Neuronal stem cell (in vitro differentiated cells): ENCODE results near the gene SENP5.

Source experiments
- DNase-seq: peaks from one replicate; pipeline ENCODE4 v3.0.0-alpha.2; 2013; ENCODE audit warnings: low spot score
- H2AFZ ChIP-seq: one replicate; pipeline ENCODE4 v1.6.1; 2013; ENCODE audit warnings: mild to moderate bottlenecking, low read length, inconsistent platforms
- H2AK5ac ChIP-seq: 2 replicates; pipeline ENCODE4 v1.6.1; 2013; ENCODE audit warnings: low read depth, mild to moderate bottlenecking, inconsistent platforms, low read length, moderate library complexity, mixed read lengths
- H2BK120ac ChIP-seq: 2 replicates; pipeline ENCODE4 v1.6.1; 2013; ENCODE audit warnings: low read depth, mild to moderate bottlenecking, inconsistent platforms, low read length, moderate library complexity, mixed read lengths
- H2BK12ac ChIP-seq: one replicate; pipeline ENCODE4 v1.6.1; 2013; ENCODE audit warnings: low read length, inconsistent platforms
- H2BK15ac ChIP-seq: 2 replicates; pipeline ENCODE4 v1.6.1; 2013; ENCODE audit warnings: mild to moderate bottlenecking, low read length, inconsistent platforms, mixed read lengths
- H2BK5ac ChIP-seq: one replicate; pipeline ENCODE4 v1.6.1; 2013; ENCODE audit warnings: inconsistent platforms, mild to moderate bottlenecking, low read length, moderate library complexity
- H3K14ac ChIP-seq: one replicate; pipeline ENCODE4 v1.6.1; 2013; ENCODE audit warnings: low read length, inconsistent platforms
- H3K18ac ChIP-seq: 2 replicates; pipeline ENCODE4 v1.6.1; 2013; ENCODE audit warnings: low read length, inconsistent platforms
- H3K23ac ChIP-seq: 2 replicates; pipeline ENCODE4 v1.6.1; 2013; ENCODE audit warnings: low read depth, mild to moderate bottlenecking, mixed read lengths, low read length, inconsistent platforms; ENCODE audit not compliant: poor library complexity
- H3K27ac ChIP-seq: replicated peaks from 3 replicates; pipeline ENCODE4 v1.5.1; 2013; ENCODE audit warnings: low read length, inconsistent platforms
- H3K27me3 ChIP-seq, 3 experiments: 2 replicates each; pipeline ENCODE4 v1.6.1; 2013; ENCODE audit warnings: low read length in 3 of 3, mild to moderate bottlenecking in 2 of 3, inconsistent platforms in 1 of 3, low read depth in 1 of 3, mixed read lengths in 1 of 3, moderate library complexity in 1 of 3; ENCODE audit not compliant: control insufficient read depth in 3 of 3, insufficient read depth in 3 of 3
- H3K36me3 ChIP-seq, 2 donors: replicated peaks in 1 of 2; 2 replicates each; pipeline ENCODE4 v1.6.1; 2013; ENCODE audit warnings: low read length in 2 of 2; ENCODE audit not compliant: control insufficient read depth in 2 of 2, insufficient read depth in 2 of 2
- H3K4ac ChIP-seq: 2 replicates; pipeline ENCODE4 v1.6.1; 2013; ENCODE audit warnings: inconsistent platforms, mild to moderate bottlenecking, low read length, moderate library complexity
- H3K4me1 ChIP-seq, 2 donors: 1 replicate in 1 of 2; 2 replicates in 1 of 2; pipeline ENCODE4 v1.6.1; 2013; ENCODE audit warnings: low read length in 2 of 2, low read depth in 1 of 2; ENCODE audit not compliant: control insufficient read depth in 2 of 2, insufficient read depth in 1 of 2
- H3K4me2 ChIP-seq: one replicate; pipeline ENCODE4 v1.6.1; 2013; ENCODE audit warnings: mild to moderate bottlenecking, low read length, inconsistent platforms; ENCODE audit not compliant: insufficient read depth, poor library complexity, severe bottlenecking
- H3K4me3 ChIP-seq, 2 donors: 2 replicates each; pipeline ENCODE4 v1.5.1; 2013; ENCODE audit warnings: low read length in 2 of 2, mild to moderate bottlenecking in 2 of 2, inconsistent platforms in 1 of 2, moderate library complexity in 1 of 2
- H3K79me1 ChIP-seq: one replicate; pipeline ENCODE4 v1.6.1; 2013; ENCODE audit warnings: low read depth, mild to moderate bottlenecking, inconsistent platforms, low read length, moderate library complexity
- H3K9ac ChIP-seq: one replicate; pipeline ENCODE4 v1.6.1; 2013; ENCODE audit warnings: mild to moderate bottlenecking, low read depth, low read length, inconsistent platforms; ENCODE audit not compliant: poor library complexity
- H3K9me3 ChIP-seq, 2 donors: replicated peaks in 1 of 2; 2 replicates each; pipeline versions ENCODE3 to v1.6.1; 2013; ENCODE audit warnings: low read length in 2 of 2, mild to moderate bottlenecking in 2 of 2, inconsistent platforms in 1 of 2, low read depth in 1 of 2, mixed read lengths in 1 of 2, moderate library complexity in 1 of 2; ENCODE audit not compliant: control insufficient read depth in 2 of 2, insufficient read depth in 1 of 2
- H4K8ac ChIP-seq: one replicate; pipeline ENCODE4 v1.6.1; 2013; ENCODE audit warnings: low read depth, mild to moderate bottlenecking, inconsistent platforms, low read length, moderate library complexity
- H4K91ac ChIP-seq: one replicate; pipeline ENCODE4 v1.6.1; 2013; ENCODE audit warnings: low read length, low read depth, mild to moderate bottlenecking, inconsistent platforms; ENCODE audit not compliant: poor library complexity
- WGBS, 2 donors: extraction: QIAGEN DNeasy Blood & Tissue Kit; methylation state at CpG; one replicate each; pipeline ENCODE4 v1.1.7; 2013; ENCODE audit warnings: missing lambda C conversion rate in 2 of 2, mixed read lengths in 1 of 2; ENCODE audit not compliant: insufficient read length in 2 of 2, insufficient replicate concordance in 1 of 2; ENCODE audit errors: extremely low coverage in 2 of 2; 5-methylcytosine and 5-hydroxymethylcytosine counted together

Gene SENP5

DNA sequence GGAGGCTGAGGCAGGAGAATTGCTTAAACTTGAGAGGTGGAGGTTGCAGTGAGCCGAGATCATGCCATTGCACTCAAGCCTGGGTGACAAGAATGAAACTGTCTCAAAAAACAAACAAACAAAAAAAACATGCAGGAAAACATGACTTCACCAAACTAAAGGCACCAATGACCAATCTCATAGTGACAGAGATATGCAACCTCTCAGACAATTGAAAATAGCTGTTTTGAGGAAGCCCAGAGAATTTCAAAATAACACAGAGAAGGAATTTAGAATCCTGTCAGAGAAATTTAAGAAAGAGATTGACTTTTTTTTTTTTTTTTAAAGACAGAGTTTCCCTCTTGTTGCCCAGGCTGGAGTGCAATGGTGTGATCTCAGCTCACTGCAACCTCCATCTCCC, 48.5 kb downstream of the SENP5 start:
- Histone ChIP-seq H3K27me3 (no peaks in the 10 kb centered on the region), H3K79me1 (no peaks in the 10 kb centered on the region), H3K36me3 (peaks cover 10 to 45% of the 10 kb centered on the region in 2 donors), H2BK15ac (no peak overlapping the region), H3K4me1 (no peaks in the 10 kb centered on the region), H2BK12ac (no peak overlapping the region), H3K23ac (no peak overlapping the region), H3K4me2 (no peak overlapping the region), H2AFZ (no peak overlapping the region), H3K4ac (no peak overlapping the region), H3K9me3 (no peaks in the 10 kb centered on the region), H4K91ac (no peak overlapping the region), H3K9ac (no peak overlapping the region), H3K18ac (no peak overlapping the region), H3K14ac (no peak overlapping the region), H4K8ac (no peak overlapping the region), H2BK5ac (no peak overlapping the region), H3K27ac (no peak overlapping the region), H3K4me3 (no peak overlapping the region), H2AK5ac (no peak overlapping the region), H2BK120ac (no peak overlapping the region)
- no CpG with 5 or more reads among the region's 1 CpG for WGBS, 2 donors
- no peak for DNase-seq

DNA sequence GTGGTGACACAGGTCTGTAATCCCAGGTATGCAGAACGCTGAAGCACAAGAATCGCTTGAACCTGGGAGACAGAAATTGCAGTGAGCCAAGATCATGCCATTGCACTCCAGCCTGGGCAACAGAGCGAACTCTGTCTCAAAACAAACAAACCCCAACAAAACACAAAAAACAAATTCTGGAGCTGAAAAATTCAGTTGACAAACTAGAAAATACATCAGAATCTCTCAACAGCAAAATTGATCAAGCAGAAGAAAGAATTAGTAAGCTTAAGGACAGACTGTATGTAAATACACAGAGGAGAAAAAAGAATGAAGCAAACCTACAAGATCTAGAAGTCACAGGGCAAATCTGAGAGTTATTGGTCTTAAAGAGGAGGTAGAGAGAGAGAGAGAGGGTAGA, 49.3 kb downstream of the SENP5 start:
- Histone ChIP-seq H3K18ac (no peak overlapping the region), H2BK12ac (no peak overlapping the region), H3K9ac (no peak overlapping the region), H3K23ac (no peak overlapping the region), H2AK5ac (no peak overlapping the region), H3K4me3 (no peak overlapping the region), H3K4ac (no peak overlapping the region), H3K9me3 (no peaks in the 10 kb centered on the region), H4K91ac (no peak overlapping the region), H2BK5ac (no peak overlapping the region), H3K4me2 (no peak overlapping the region), H2BK120ac (no peak overlapping the region), H2AFZ (no peak overlapping the region), H3K27ac (no peak overlapping the region), H3K14ac (no peak overlapping the region), H3K36me3 (peaks cover 10 to 52% of the 10 kb centered on the region in 2 donors), H4K8ac (no peak overlapping the region), H2BK15ac (no peak overlapping the region), H3K27me3 (no peaks in the 10 kb centered on the region), H3K4me1 (no peaks in the 10 kb centered on the region), H3K79me1 (no peaks in the 10 kb centered on the region)
- no peak for DNase-seq
- no CpG with 5 or more reads among the region's 3 CpGs for WGBS, 2 donors

DNA sequence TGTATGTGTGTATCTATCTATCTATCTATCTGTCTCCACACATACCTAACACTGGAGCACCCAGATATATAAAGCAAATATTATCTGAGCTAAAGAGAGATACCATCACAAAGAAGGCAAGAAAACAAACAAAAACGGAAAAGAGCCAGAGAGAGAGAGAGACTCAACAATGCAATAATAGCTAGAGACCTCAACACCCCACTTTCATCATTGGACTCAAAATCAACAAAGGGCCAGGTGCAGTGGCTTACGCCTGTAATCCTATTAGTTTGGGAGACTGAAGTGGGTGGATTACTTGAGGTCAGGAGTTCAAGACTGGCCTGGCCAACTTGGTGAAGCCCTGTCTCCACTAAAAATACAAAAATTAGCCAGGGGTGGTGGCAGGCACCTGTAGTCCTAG, 51.2 kb downstream of the SENP5 start:
- Histone ChIP-seq H3K27me3 (no peaks in the 10 kb centered on the region), H3K4me3 (no peak overlapping the region), H3K4me1 (no peaks in the 10 kb centered on the region), H3K4me2 (no peak overlapping the region), H2BK5ac (no peak overlapping the region), H3K36me3 (peaks cover 10 to 62% of the 10 kb centered on the region in 2 donors), H3K79me1 (no peaks in the 10 kb centered on the region), H2AK5ac (no peak overlapping the region), H3K23ac (no peak overlapping the region), H2AFZ (no peak overlapping the region), H2BK12ac (no peak overlapping the region), H4K91ac (no peak overlapping the region), H4K8ac (no peak overlapping the region), H3K27ac (no peak overlapping the region), H3K18ac (no peak overlapping the region), H3K9me3 (no peaks in the 10 kb centered on the region), H2BK120ac (no peak overlapping the region), H2BK15ac (no peak overlapping the region), H3K4ac (no peak overlapping the region), H3K9ac (no peak overlapping the region), H3K14ac (no peak overlapping the region)
- no CpG with 5 or more reads among the region's 2 CpGs for WGBS, 2 donors
- DNase-seq, result no peak

DNA sequence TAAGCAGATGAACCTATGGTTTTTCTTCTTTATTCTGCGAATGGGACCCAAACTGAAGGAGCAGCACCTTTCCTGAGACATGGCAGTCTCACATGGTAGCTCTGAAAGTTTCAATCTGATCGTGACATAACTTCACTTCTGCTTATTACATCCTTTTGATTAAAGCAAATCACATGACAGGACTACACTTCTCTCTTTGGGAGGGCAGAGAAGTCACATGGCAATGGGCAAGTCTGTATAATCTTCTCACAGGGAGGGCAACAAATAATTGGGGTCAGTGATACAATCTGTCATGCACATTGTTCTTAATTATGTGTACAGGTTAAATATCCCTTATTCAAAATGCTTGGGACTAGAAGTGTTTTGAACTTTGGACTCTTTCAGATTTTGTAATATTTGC, 53.0 kb downstream of the SENP5 start:
- DNase-seq, result no peak
- H3K4me1 ChIP-seq, result no peaks in the 10 kb centered on the region
- no peak overlapping the region for H3K4me2 ChIP-seq
- H2AK5ac ChIP-seq, result no peak overlapping the region
- H2BK120ac ChIP-seq, result no peak overlapping the region
- H4K8ac ChIP-seq, result no peak overlapping the region
- no peak overlapping the region for H3K4me3 ChIP-seq
- no peak overlapping the region for H2BK12ac ChIP-seq
- WGBS, 2 donors, result no CpG with 5 or more reads among the region's 2 CpGs
- H3K23ac ChIP-seq, result no peak overlapping the region
- no peaks in the 10 kb centered on the region for H3K27me3 ChIP-seq
- no peak overlapping the region for H3K4ac ChIP-seq
- H2BK5ac ChIP-seq, result no peak overlapping the region
- H3K9ac ChIP-seq, result no peak overlapping the region
- H3K14ac ChIP-seq, result no peak overlapping the region
- no peak overlapping the region for H3K27ac ChIP-seq
- H3K36me3 ChIP-seq, result peaks cover under 1 to 51% of the 10 kb centered on the region in 2 donors
- no peak overlapping the region for H2AFZ ChIP-seq
- no peak overlapping the region for H3K18ac ChIP-seq
- H2BK15ac ChIP-seq, result no peak overlapping the region
- H3K79me1 ChIP-seq, result no peaks in the 10 kb centered on the region
- H3K9me3 ChIP-seq, result no peaks in the 10 kb centered on the region
- no peak overlapping the region for H4K91ac ChIP-seq
